HCT116 (cell line): ENCODE results near the gene OR10G3. TPM values are rescaled to one million over a fixed set of nuclear protein-coding genes. Genes with fewer than 3 reads are reported as not detected.

Source experiments
- ATAC-seq: fragments of 200-7000 bp; cut with Tn5 transposase; 2 replicates; pipeline ENCODE4 v1.9.1; 2020; ENCODE audit warnings: mild to moderate bottlenecking, moderate library complexity
- BruUV-seq: library from RNA; stranded (reverse); fragments of 400-500 nt; replicated peaks from 2 replicates; lab custom pipeline; 2021; lab: Mats Ljungman, UMichigan
- CTCF ChIA-PET: fragments of 300-600 bp; sonication (Branson Sonifier 250); formaldehyde crosslinking; loops from one replicate; lab custom pipeline; 2021; ENCODE audit warnings: antibody characterized with exemption; lab: Charles Lee
- POLR2A ChIA-PET: fragments of 300-600, 350-600 bp; sonication (Branson Sonifier 250); formaldehyde crosslinking; loops from one replicate; lab custom pipeline; 2021; ENCODE audit warnings: antibody characterized with exemption; lab: Charles Lee
- RAD21 ChIA-PET, 2 experiments: fragments of 300-600 bp; sonication (Branson Sonifier 250); formaldehyde crosslinking; loops; one replicate each; lab custom pipeline; 2023; ENCODE audit warnings: low total read pairs in 2 of 2; ENCODE audit not compliant: uncharacterized antibody in 2 of 2, unreplicated experiment in 2 of 2, low non-redundant PET in 1 of 2; lab: Charles Lee
- DNase-seq: peaks from one replicate; pipeline ENCODE4 v3.0.0-alpha.2; 2010; ENCODE audit warnings: low read depth, low spot score
- H2AFZ ChIP-seq: fragments of 200-600 bp; shearing (Covaris generic), sonication (generic); 2 replicates; pipeline ENCODE4 v1.6.1; 2017; ENCODE audit warnings: low read depth, mixed run types, mixed read lengths, antibody characterized with exemption, low read length; ENCODE audit not compliant: poor library complexity, severe bottlenecking
- H3K27ac ChIP-seq: 2 replicates; pipeline ENCODE4 v1.5.1; 2012; ENCODE audit warnings: low read depth, low read length
- H3K27me3 ChIP-seq: fragments of 200-600 bp; sonication (generic); 2 replicates; pipeline ENCODE4 v1.6.1; 2016; ENCODE audit warnings: mixed run types, low read length, mixed read lengths; ENCODE audit not compliant: insufficient read depth
- H3K36me3 ChIP-seq, 2 experiments: fragments of 200-500 bp in 1 of 2; fragments of 200-600 bp in 1 of 2; sonication (Bioruptor generic) in 1 of 2; sonication (generic) in 1 of 2; 2 replicates each; pipeline versions ENCODE4 v1.5.1 to v1.6.1; 2014 to 2016; ENCODE audit warnings: low read length in 2 of 2, inconsistent platforms in 1 of 2, mixed read lengths in 1 of 2, mixed run types in 1 of 2; ENCODE audit not compliant: insufficient read depth in 2 of 2, control insufficient read depth in 1 of 2
- H3K4me1 ChIP-seq, 2 experiments: fragments of 200-600 bp in 1 of 2; sonication (generic) in 1 of 2; 2 replicates each; pipeline versions ENCODE4 v1.5.1 to v1.6.1; 2012 to 2017; ENCODE audit warnings: low read length in 2 of 2, inconsistent platforms in 1 of 2, mild to moderate bottlenecking in 1 of 2, mixed read lengths in 1 of 2, mixed run types in 1 of 2, moderate library complexity in 1 of 2; ENCODE audit not compliant: insufficient read depth in 2 of 2, control insufficient read depth in 1 of 2
- H3K4me2 ChIP-seq: fragments of 200-600 bp; sonication (generic); 2 replicates; pipeline ENCODE4 v1.6.1; 2017; ENCODE audit warnings: mixed run types, low read length, mixed read lengths
- H3K4me3 ChIP-seq, 2 experiments: fragments of 200-600 bp in 1 of 2; sonication (generic) in 1 of 2; replicated peaks in 1 of 2; 2 replicates each; pipeline ENCODE4 v1.5.1; 2011 to 2016; ENCODE audit warnings: low read length in 2 of 2, control low read depth in 1 of 2, low read depth in 1 of 2, mild to moderate bottlenecking in 1 of 2, mixed read lengths in 1 of 2, mixed run types in 1 of 2
- H3K79me2 ChIP-seq: fragments of 200-600 bp; sonication (generic); 2 replicates; pipeline ENCODE4 v1.6.1; 2017; ENCODE audit warnings: mild to moderate bottlenecking, mixed run types, low read length, moderate library complexity, mixed read lengths; ENCODE audit not compliant: insufficient read depth
- H3K9ac ChIP-seq: fragments of 200-600 bp; sonication (generic); 2 replicates; pipeline ENCODE4 v1.6.1; 2016; ENCODE audit warnings: low read length, mixed read lengths
- H3K9me2 ChIP-seq: fragments of 200-600 bp; sonication (generic), shearing (Covaris generic); 2 replicates; pipeline ENCODE4 v1.6.1; 2017; ENCODE audit warnings: mixed run types, mild to moderate bottlenecking, moderate library complexity; ENCODE audit not compliant: insufficient read depth
- H3K9me3 ChIP-seq, 2 experiments: fragments of 200-500 bp in 1 of 2; fragments of 200-600 bp in 1 of 2; sonication (Bioruptor generic) in 1 of 2; sonication (generic) in 1 of 2; 2 replicates each; pipeline ENCODE4 v1.6.1; 2014 to 2017; ENCODE audit warnings: low read length in 2 of 2, mixed read lengths in 2 of 2, inconsistent platforms in 1 of 2, low read depth in 1 of 2, mild to moderate bottlenecking in 1 of 2, mixed run types in 1 of 2, moderate library complexity in 1 of 2; ENCODE audit not compliant: control insufficient read depth in 1 of 2, insufficient read depth in 1 of 2
- H4K20me1 ChIP-seq: fragments of 200-600 bp; sonication (generic), shearing (Covaris generic); 2 replicates; pipeline ENCODE4 v1.6.1; 2017; ENCODE audit warnings: mixed run types, mild to moderate bottlenecking, moderate library complexity; ENCODE audit not compliant: insufficient read depth
- ATF3 ChIP-seq: IDR thresholded peaks from 2 replicates; pipeline ENCODE4 v1.6.1; 2012
- CBX3 ChIP-seq: IDR thresholded peaks from 2 replicates; pipeline ENCODE4 v1.6.1; 2012; ENCODE audit warnings: low read depth
- CEBPB ChIP-seq: IDR thresholded peaks from 2 replicates; pipeline ENCODE4 v1.6.1; 2012; ENCODE audit warnings: low read depth
- EZH2 ChIP-seq: fragments of 200-600 bp; sonication (generic); IDR thresholded peaks from 2 replicates; pipeline ENCODE4 v1.6.1; 2017; ENCODE audit warnings: antibody characterized with exemption, mixed run types
- FOSL1 ChIP-seq: IDR thresholded peaks from 2 replicates; pipeline ENCODE4 v1.6.1; 2012; ENCODE audit warnings: low read depth
- REST ChIP-seq: IDR thresholded peaks from 2 replicates; pipeline ENCODE4 v1.6.1; 2012; ENCODE audit warnings: low read depth
- SIN3A ChIP-seq: IDR thresholded peaks from 2 replicates; pipeline ENCODE4 v1.6.1; 2012; ENCODE audit warnings: low read depth
- TCF7L2 ChIP-seq: IDR thresholded peaks from 2 replicates; pipeline ENCODE4 v1.7.0; 2011; ENCODE audit warnings: borderline replicate concordance, inconsistent platforms; ENCODE audit not compliant: insufficient read depth, insufficient read length; ENCODE audit errors: extremely low read depth
- YY1 ChIP-seq: IDR thresholded peaks from 2 replicates; pipeline ENCODE4 v1.6.1; 2011; ENCODE audit warnings: low read length, low read depth, moderate library complexity, mild to moderate bottlenecking; ENCODE audit not compliant: insufficient replicate concordance; ENCODE audit errors: extremely low read depth
- ZFX ChIP-seq: fragments of 450-650 bp; IDR thresholded peaks from 2 replicates; pipeline ENCODE4 v1.6.1; 2017
- ZNF274 ChIP-seq: fragments of 200-500 bp; sonication (Bioruptor generic); IDR thresholded peaks from 2 replicates; pipeline ENCODE4 v1.6.1; 2014; ENCODE audit warnings: mild to moderate bottlenecking, low read depth, low read length, inconsistent platforms
- intact Hi-C: fragments of 100-400 bp; cut with micrococcal nuclease; formaldehyde crosslinking; loops from 2 replicates; pipeline ENCODE4 v1.10.0; 2022
- total RNA-seq: library from RNA; stranded (reverse); gene quantifications from one replicate; pipeline ENCODE4 v1.2.1, GENCODE V29; 2021; ENCODE audit not compliant: unreplicated experiment

Gene OR10G3
- total RNA-seq, 1 experiment from 2014 or later = not detected

DNA sequence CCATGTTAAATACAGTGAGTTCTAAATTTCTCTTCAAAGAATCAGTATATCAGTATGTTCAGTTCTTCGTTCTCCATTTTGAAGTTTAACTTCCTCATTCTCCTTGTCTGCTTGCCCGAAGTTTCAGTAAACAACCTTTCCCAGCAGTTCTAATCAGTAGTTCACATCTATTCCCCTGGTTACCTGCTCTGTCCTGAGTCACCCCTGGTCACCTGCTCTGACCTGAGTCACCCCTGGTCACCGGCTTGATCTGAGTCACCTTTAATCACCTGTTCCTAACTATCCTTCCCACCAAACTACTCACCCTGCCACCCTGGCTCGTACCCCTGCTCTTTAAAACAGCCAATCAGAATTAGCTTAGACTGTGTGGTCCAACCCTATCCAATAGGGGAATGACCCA is 9.4 kb upstream of the OR10G3 start:
- no peaks in the 10 kb centered on the region for H3K4me1 ChIP-seq
- ChIA-PET RAD21 (no interaction called here), POLR2A (no interaction called here), CTCF (no interaction called here)
- H3K27me3 ChIP-seq = peaks cover 5% of the 10 kb centered on the region; the same call in 1 of the 2 replicates
- DNase-seq = no peak
- no peaks in the 10 kb centered on the region for H3K36me3 ChIP-seq
- peaks cover 0 to 10% of the 10 kb centered on the region in 2 experiments; a peak in 1 of 4 replicates for H3K9me3 ChIP-seq
- no peak overlapping the region for H3K27ac ChIP-seq
- intact Hi-C loops = no loop called here
- TF ChIP-seq CEBPB = no peak
- no peak for TF ChIP-seq TCF7L2
- TF ChIP-seq ATF3 = no peak
- no peak for TF ChIP-seq CBX3
- no peak for TF ChIP-seq ZNF274
- TF ChIP-seq REST = no peak
- TF ChIP-seq YY1 = no peak
- no peak for TF ChIP-seq ZFX
- no peak for TF ChIP-seq EZH2
- no peak for TF ChIP-seq SIN3A
- TF ChIP-seq FOSL1 = no peak
- H3K4me3 ChIP-seq = no peak overlapping the region
- no peaks in the 10 kb centered on the region for H3K9me2 ChIP-seq
- H3K9ac ChIP-seq = no peak overlapping the region
- no peak overlapping the region for H2AFZ ChIP-seq
- no peaks in the 10 kb centered on the region for H4K20me1 ChIP-seq
- no peaks in the 10 kb centered on the region for H3K79me2 ChIP-seq
- ATAC-seq = no peak
- no peak overlapping the region for H3K4me2 ChIP-seq
- BruUV-seq = no TSS peak
